Small intestine (tissue), 7 donors: ENCODE results near the gene BCAS4. TPM values are rescaled to one million over a fixed set of nuclear protein-coding genes. Genes with fewer than 3 reads are reported as not detected.

Experiments used
- DNase-seq, 2 donors: peaks; one replicate each; pipeline versions ENCODE4 v3.0.0 to v3.0.0-alpha.2; 2013
- FAIRE-seq: peaks from 2 replicates; lab custom pipeline; 2012; peaks lifted over from hg19 to GRCh38; lab: Jason Lieb, UNC
- H3K27ac ChIP-seq, 3 donors: one replicate each; pipeline ENCODE4 v1.5.1; 2013; ENCODE audit warnings: low read length in 2 of 3, mild to moderate bottlenecking in 2 of 3, control low read depth in 1 of 3, inconsistent platforms in 1 of 3, low read depth in 1 of 3, moderate library complexity in 1 of 3
- H3K27me3 ChIP-seq, 3 donors: one replicate each; pipeline ENCODE4 v1.6.1; 2013; ENCODE audit warnings: low read length in 3 of 3, inconsistent platforms in 1 of 3; ENCODE audit not compliant: control insufficient read depth in 3 of 3, insufficient read depth in 3 of 3
- H3K36me3 ChIP-seq, 3 donors: one replicate each; pipeline ENCODE4 v1.6.1; 2013; ENCODE audit warnings: low read length in 3 of 3, inconsistent platforms in 1 of 3, low read depth in 1 of 3, mild to moderate bottlenecking in 1 of 3, moderate library complexity in 1 of 3; ENCODE audit not compliant: control insufficient read depth in 3 of 3, insufficient read depth in 2 of 3
- H3K4me1 ChIP-seq, 3 donors: one replicate each; pipeline ENCODE4 v1.6.1; 2013; ENCODE audit warnings: low read length in 2 of 3, inconsistent platforms in 1 of 3, low read depth in 1 of 3, mild to moderate bottlenecking in 1 of 3, moderate library complexity in 1 of 3; ENCODE audit not compliant: control insufficient read depth in 3 of 3, insufficient read depth in 2 of 3
- H3K4me3 ChIP-seq, 3 donors: one replicate each; pipeline ENCODE4 v1.5.1; 2013; ENCODE audit warnings: low read length in 3 of 3, control low read depth in 1 of 3, inconsistent platforms in 1 of 3, low read depth in 1 of 3, mild to moderate bottlenecking in 1 of 3, moderate library complexity in 1 of 3
- H3K9me3 ChIP-seq, 2 donors: one replicate each; pipeline ENCODE4 v1.6.1; 2013; ENCODE audit warnings: low read depth in 1 of 2, low read length in 1 of 2; ENCODE audit not compliant: control insufficient read depth in 2 of 2, insufficient read depth in 1 of 2
- WGBS, 3 donors: extraction: QIAGEN DNeasy Blood & Tissue Kit; methylation state at CpG; one replicate each; pipeline ENCODE4 v1.1.7; 2013; 5-methylcytosine and 5-hydroxymethylcytosine counted together
- polyA plus RNA-seq, 4 donors: library from polyadenylated mRNA; stranded (reverse) in 3 of 4; unstranded in 1 of 4; fragments of 200-250 nt in 3 of 4; fragments of 120-200 nt in 1 of 4; gene quantifications; one replicate each; pipeline versions ENCODE4 v1.2.1 to v1.2.3, GENCODE V29; 2013
- donor health status: healthy with polysubstance abuse.
- donor health status: control.
- donor health status: control.
- donor health status: Bipolar disorder and iron deficiency.
- donor health status: healthy.

BCAS4 gene
- polyA plus RNA-seq, 4 donors, result 0.45 to 4.0 (median 1.5) TPM

- FAIRE-seq (no peak), DNase-seq (no peak)
- 79 to 91% (median 91%) methylated on average over 7 of the region's 7 CpGs for WGBS, 3 donors
- H3K4me3 ChIP-seq, result no peak overlapping the region
- peaks cover 0 to 2% (median 0%) of the 10 kb centered on the region in 3 donors for H3K36me3 ChIP-seq
- no peaks in the 10 kb centered on the region for H3K9me3 ChIP-seq
- peaks cover 0 to 5% (median 0%) of the 10 kb centered on the region in 3 donors for H3K4me1 ChIP-seq
- H3K27me3 ChIP-seq, result no peaks in the 10 kb centered on the region
- H3K27ac ChIP-seq, result no peak overlapping the region
Measured at GRCh38 chr20:50865591-50865990, 70.7 kb downstream of the BCAS4 start.

GRCh38 chr20:50866036-50866685 lies 71.3 kb downstream of the BCAS4 start:
- DNase-seq (no peak), FAIRE-seq (no peak)
- no peak overlapping the region for H3K4me3 ChIP-seq
- no peaks in the 10 kb centered on the region for H3K27me3 ChIP-seq
- no peaks in the 10 kb centered on the region for H3K9me3 ChIP-seq
- WGBS, 3 donors, result 90 to 94% (median 91%) methylated on average over 11 to 12 of the region's 12 CpGs
- peaks cover 0 to 2% (median 0%) of the 10 kb centered on the region in 3 donors for H3K36me3 ChIP-seq
- peaks cover 0 to 5% (median 0%) of the 10 kb centered on the region in 3 donors for H3K4me1 ChIP-seq
- no peak overlapping the region for H3K27ac ChIP-seq

GRCh38 chr20:50866831-50867230 lies 72.0 kb downstream of the BCAS4 start:
- Histone ChIP-seq H3K27ac (no peak overlapping the region), H3K36me3 (peaks cover 0 to 2% (median 0%) of the 10 kb centered on the region in 3 donors), H3K27me3 (no peaks in the 10 kb centered on the region), H3K4me1 (peaks cover 0 to 5% (median 0%) of the 10 kb centered on the region in 3 donors), H3K4me3 (no peak overlapping the region), H3K9me3 (no peaks in the 10 kb centered on the region)
- WGBS, 3 donors, result 95 to 97% (median 96%) methylated on average over 9 of the region's 9 CpGs
- FAIRE-seq, result no peak
- DNase-seq, result no peak

- FAIRE-seq (no peak), DNase-seq (no peak)
- H3K4me1 ChIP-seq, result peaks cover 0 to 5% (median 0%) of the 10 kb centered on the region in 3 donors
- no peaks in the 10 kb centered on the region for H3K27me3 ChIP-seq
- H3K36me3 ChIP-seq, result peaks cover 0 to 2% (median 0%) of the 10 kb centered on the region in 3 donors
- no peak overlapping the region for H3K27ac ChIP-seq
- WGBS, 3 donors, result 87 to 93% (median 92%) methylated on average over 6 of the region's 6 CpGs
- H3K4me3 ChIP-seq, result no peak overlapping the region
- H3K9me3 ChIP-seq, result no peaks in the 10 kb centered on the region
Measured at GRCh38 chr20:50867805-50868204, 72.9 kb downstream of the BCAS4 start.

- no peaks in the 10 kb centered on the region for H3K27me3 ChIP-seq
- no peak overlapping the region for H3K4me3 ChIP-seq
- peaks cover 0 to 5% (median 0%) of the 10 kb centered on the region in 3 donors for H3K4me1 ChIP-seq
- H3K27ac ChIP-seq, result peak overlapping the region; percentile 24 to 73 (median 63)
- DNase-seq, result peak; percentile 70 to 85
- no peaks in the 10 kb centered on the region for H3K9me3 ChIP-seq
- peaks cover 0 to 2% (median 0%) of the 10 kb centered on the region in 3 donors for H3K36me3 ChIP-seq
- FAIRE-seq, result no peak
- WGBS, 3 donors, result 51 to 79% (median 60%) methylated on average over 11 of the region's 11 CpGs
Measured at GRCh38 chr20:50868509-50869495, 73.9 kb downstream of the BCAS4 start.

- 81 to 93% (median 93%) methylated on average over 19 of the region's 19 CpGs for WGBS, 3 donors
- Histone ChIP-seq H3K4me3 (peak overlapping the region in 1 of 3 donors; percentile 8), H3K9me3 (no peaks in the 10 kb centered on the region), H3K36me3 (peaks cover 0 to 5% (median 0%) of the 10 kb centered on the region in 3 donors), H3K4me1 (peaks cover 0 to 5% (median 0%) of the 10 kb centered on the region in 3 donors), H3K27ac (no peak overlapping the region), H3K27me3 (no peaks in the 10 kb centered on the region)
- FAIRE-seq (no peak), DNase-seq (peak in 1 of 2 donors; percentile 27)
Measured at GRCh38 chr20:50870561-50871161, 75.8 kb downstream of the BCAS4 start.

GRCh38 chr20:50872560-50873425 lies 77.9 kb downstream of the BCAS4 start:
- Histone ChIP-seq H3K36me3 (peaks cover 0 to 13% (median 0%) of the 10 kb centered on the region in 3 donors), H3K4me3 (no peak overlapping the region), H3K9me3 (no peaks in the 10 kb centered on the region), H3K27ac (no peak overlapping the region), H3K4me1 (peaks cover 0 to 5% (median 0%) of the 10 kb centered on the region in 3 donors), H3K27me3 (no peaks in the 10 kb centered on the region)
- FAIRE-seq (no peak), DNase-seq (no peak)
- WGBS, 3 donors, result 83 to 92% (median 84%) methylated on average over 16 of the region's 16 CpGs
